Activated T-cell treated with anti-CD3 and anti-CD28 coated beads for 24 hours (primary cell): ENCODE results near the gene EFHB.
"Not testable (repeated sequence)": the region's sequence is repeated elsewhere in the genome, so short reads cannot be mapped to it uniquely, and the experiment has no call there.

Experiments used
- DNase-seq: peaks from one replicate; pipeline ENCODE4 v3.0.0-alpha.2; 2020; ENCODE audit warnings: low read depth

EFHB gene, protein sequence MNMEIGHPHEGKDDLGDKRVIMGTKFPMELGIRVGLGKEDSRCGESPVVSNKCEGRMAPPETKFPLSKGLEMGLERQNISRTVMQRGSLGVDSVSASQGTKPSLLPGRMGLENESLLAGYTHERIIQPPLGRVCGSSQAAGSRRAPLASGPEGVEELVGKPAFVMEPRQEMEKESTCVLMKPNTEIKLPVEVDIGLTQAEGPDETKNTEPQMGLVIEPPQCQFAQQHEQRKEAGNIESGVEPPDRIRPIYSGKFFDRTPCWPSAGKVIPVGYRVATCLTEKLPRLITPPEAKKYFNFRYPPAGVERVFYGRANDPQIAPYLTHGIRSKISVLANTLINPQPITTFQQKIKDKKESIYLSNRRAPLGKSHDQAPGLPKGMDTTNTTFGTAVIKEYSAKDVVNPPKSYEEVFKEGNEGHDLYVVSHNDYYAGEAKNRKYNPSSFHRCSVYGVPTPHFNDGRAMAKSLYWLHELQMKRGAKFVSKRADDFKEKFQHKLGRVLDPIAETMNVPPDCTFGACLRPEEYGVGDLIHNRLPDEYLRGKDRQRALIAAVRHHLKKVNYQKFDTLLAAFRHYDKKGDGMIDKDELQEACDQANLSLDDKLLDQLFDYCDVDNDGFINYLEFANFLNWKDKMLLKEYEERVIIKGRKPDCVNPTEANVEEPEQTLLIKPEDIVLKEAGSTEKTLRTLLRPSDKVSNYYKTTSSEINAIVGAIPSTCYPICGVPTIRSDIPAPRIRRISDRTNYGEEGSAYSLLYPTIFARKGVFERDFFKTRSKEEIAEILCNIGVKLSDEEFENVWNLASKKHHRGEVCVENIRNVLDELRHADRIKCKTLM

GRCh38 chr3:19934098-19934566 lies at the start of gene EFHB:
Gene EFHB, minus strand, starts transcription at chr3:19934217. Its CDS starts 199 bp downstream, at chr3:19934018.
- no peak for DNase-seq

DNA sequence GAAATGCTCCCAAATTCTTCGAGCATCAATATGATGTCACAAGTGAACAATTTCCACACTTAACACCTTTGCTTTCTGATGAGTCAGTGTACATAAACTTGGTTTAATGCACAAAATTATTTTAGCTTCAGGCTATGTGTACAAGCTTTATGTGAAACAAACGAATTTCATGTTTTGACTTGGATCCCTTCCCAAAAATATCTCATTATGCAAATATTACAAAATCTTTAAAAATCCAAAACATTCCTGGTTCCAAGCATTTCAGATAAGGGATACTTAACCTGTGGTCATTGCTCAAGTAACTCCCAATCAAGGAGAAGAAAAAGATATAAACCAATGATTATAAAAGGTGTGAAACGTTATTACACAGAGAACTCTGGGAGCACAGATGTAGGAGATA lies 38.0 kb upstream of the EFHB start:
- DNase-seq: no peak

- no peak for DNase-seq
Observed at GRCh38 chr3:19970327-19970726, 36.3 kb upstream of the EFHB start.

DNA sequence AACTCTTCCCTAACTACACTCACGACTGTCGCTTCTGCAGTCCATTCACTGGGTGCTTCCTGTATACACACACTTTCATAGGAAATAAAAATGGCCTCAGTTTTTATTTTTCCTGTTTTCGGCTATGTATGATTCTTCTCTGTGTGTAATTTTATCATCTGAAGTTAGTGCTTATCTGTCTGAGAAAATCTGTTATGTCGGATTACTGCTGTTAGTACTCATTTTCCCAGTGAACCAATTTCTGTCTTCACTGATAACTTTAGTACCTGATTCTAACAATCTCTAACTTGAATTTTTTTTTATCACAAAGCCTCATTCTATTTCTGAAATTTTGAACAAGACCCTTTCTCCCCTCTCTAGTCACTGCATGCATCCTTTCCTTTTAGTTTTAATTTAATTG lies 33.8 kb upstream of the EFHB start:
- DNase-seq: no peak

DNA sequence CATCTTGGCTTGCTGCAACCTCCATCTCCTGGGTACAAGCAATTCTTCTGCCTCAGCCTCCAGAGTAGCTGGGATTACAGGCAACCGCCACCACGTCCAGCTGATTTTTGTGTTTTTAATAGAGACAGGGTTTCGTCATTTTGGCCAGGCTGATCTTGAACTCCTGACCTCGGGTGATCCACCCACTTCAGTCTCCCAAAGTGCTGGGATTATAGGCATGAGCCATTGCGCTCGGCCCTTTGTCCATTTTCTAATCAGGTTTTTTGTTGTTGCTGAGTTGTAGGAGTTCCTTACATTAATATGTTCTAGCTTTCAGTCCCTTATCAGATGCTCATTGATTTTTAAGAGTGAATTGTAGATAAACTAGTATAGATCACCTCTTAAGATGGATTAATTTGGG lies 33.2 kb upstream of the EFHB start:
- DNase-seq: no peak

DNA sequence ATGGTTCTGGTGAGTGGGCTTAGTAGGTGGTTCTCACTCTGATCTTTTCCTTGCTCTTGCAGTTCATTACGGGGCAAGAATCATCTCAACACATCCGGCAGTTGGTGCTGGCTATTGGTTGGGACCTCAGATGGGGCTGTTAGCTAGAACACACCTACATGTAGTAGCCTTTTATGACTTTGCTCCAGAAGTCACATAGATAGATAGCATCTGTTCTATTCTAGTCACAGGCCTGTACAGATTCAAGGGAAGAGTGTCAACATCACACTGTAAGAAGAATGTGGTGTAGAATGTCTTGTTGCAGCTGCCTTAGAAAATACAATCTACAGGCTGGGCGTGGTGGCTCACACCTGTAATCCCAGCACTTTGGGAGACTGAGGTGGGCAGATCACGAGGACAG lies 27.9 kb upstream of the EFHB start:
- DNase-seq: no peak

DNA sequence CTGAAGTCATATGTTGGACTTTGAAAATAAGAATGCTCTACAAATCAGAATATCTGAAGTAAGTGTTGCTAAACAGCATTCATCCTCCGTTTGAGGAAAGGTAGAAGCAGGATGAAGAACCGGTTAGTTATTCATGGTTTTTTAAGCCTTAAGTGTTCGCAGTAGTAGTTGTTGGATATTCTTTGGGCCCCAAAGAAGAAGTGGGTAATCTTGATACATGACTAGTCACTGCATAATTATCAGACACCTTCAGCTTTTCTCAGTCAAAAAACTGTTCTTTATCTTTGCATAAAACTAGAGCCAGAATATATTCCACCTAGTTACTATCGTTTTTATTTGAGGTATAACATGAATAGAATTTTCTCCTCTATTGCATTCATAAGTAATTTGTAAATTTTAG lies 26.7 kb upstream of the EFHB start:
- no peak for DNase-seq

GRCh38 chr3:19959505-19959904 lies 25.5 kb upstream of the EFHB start:
- DNase-seq: no peak

GRCh38 chr3:19957354-19957753 lies 23.3 kb upstream of the EFHB start:
- not testable (repeated sequence) for DNase-seq

DNA sequence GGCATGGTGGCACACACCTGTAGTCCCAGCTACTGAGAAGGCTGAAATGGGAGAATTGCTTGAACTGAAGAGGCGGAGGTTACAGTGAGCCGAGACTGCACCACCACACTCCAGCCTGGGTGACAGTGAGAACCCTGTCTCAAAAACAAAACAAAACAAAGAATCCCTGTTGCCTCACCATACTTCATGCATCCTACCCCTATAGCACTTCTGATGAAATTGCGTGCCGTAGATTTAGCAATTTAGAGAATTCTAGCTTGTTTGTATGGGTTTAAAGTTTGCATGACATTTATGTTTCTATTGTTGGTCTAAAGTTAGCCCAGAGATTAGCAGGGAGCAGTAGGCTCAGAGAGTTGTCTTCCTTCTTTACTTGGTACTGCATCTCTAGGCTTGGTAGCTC lies 20.7 kb upstream of the EFHB start:
- no peak for DNase-seq

- no peak for DNase-seq
Observed at GRCh38 chr3:19950316-19950715, 16.3 kb upstream of the EFHB start.

GRCh38 chr3:19948226-19948591 lies 14.2 kb upstream of the EFHB start:
- no peak for DNase-seq

- peak; percentile 33 for DNase-seq
Observed at GRCh38 chr3:19947549-19948225, 13.7 kb upstream of the EFHB start.

GRCh38 chr3:19946832-19947548 lies 13.0 kb upstream of the EFHB start, which contains the start of gene RAB5A:
Gene RAB5A, plus strand, starts transcription at chr3:19947097. Its CDS starts 3,802 bp downstream, at chr3:19950899.
- peak; percentile 95 for DNase-seq

DNA sequence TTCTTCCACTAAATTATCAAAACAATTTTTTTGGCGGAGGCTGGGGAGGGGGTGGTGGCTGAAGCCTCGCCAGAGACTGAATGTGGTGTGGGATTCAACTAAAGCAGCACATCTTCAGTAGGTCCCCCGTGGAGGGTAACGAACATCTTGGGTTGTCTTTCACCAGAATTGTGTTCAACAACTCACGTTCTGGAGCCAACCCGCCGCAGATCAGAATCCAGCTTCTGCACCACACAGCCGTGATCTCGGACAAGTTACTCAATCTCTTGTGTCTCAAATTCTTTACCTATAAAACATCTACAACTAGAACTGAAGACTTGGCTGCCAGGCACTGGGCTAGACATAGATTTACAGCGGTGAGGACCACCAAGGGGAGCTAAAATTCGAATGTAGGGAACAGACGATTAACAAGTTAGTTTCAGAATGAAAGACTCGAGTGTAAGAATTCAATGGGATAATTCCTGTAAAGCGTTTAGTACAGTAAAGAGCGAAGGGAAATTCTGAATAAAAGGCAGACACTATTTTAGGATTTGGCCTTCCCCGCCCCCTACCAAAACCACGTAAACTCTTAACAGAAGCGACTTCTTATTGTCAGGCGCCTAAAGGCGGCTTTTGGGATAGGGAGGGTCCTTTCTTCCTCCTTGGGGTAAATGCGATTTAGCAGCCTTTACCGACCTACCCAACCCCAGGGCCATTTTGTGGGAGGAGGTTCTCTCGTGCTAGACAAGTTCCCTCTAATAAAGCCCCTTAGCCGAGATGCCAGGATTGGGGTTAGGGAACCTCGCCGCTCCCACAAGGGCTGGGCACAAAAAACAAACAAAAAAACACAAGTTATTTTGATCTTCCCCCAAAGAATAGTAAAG lies 12.2 kb upstream of the EFHB start:
- no peak for DNase-seq

GRCh38 chr3:19945534-19945933 lies 11.5 kb upstream of the EFHB start:
- DNase-seq: no peak

GRCh38 chr3:19940643-19941042 lies 6.6 kb upstream of the EFHB start:
- DNase-seq: no peak

DNA sequence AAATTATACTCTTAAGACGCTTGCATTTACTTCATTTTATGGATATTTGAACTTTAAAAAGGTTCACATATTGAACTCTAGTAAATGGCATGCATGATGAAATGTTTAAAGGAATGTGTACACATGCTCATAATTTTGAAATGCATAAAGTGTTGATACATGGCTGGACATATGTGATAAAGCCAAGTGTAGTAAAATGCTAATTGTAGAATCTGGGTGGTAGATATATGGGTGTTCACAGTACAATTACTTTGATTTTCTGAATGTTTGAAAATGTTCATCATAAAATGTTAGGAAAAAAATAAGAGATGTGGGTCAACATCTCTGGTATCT lies 4.2 kb upstream of the EFHB start:
- no peak for DNase-seq

DNA sequence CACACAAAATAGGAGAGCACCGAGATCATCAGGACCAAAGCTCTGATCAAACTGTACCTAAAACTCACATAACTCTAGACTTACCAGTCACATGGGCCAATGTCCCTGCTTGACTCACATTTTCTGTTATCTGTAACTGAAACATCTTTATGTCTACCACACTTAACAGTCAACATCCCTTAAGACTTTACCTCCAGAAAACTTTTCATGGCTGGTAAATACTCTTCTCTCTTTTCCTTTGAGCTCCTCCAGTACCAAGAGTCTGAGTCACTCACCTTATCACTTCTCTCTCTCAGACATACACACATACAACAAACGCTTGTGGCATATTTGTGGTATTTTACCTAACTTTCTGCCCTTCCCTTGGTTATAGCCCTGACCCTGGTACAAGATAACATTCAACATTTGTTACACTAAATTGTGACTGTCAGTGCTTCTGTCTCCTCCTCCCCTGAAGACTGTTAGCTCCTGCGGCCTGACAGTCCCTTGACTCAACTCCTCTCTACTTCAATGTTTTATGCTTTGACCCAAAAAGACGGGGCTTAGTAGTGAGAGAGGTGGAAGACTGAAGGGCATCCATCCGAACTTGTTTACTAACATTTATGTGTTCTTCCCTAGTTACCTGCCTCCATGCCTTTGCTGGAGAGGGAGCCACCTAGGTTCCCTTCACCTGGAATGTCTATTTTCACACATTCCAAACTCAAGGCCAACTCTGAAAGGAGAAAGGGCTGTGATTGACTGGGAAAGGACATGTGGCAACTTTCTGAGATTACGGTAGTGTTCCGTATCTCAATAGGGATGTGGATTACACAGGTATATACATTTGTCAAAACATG lies 3.7 kb upstream of the EFHB start:
- DNase-seq: no peak

- no peak for DNase-seq
Observed at GRCh38 chr3:19932422-19932821, 1.6 kb downstream of the EFHB start.
